K562 (cell line): Measurements from ENCODE around the gene CHERP. TPM values are rescaled to one million over a fixed set of nuclear protein-coding genes. Genes with fewer than 3 reads are reported as not detected.

Source experiments
- ATF2 ChIP-seq: sonication (generic); formaldehyde crosslinking; IDR thresholded peaks from 2 replicates; pipeline ENCODE4 v1.8.1; 2022; ENCODE audit warnings: missing genetic modification reagents
- BMI1 ChIP-seq: fragments of 150-350 bp; IDR thresholded peaks from 2 replicates; pipeline ENCODE4 v1.6.1; 2014; ENCODE audit warnings: low read length
- CTBP1 ChIP-seq: fragments of 450-650 bp; IDR thresholded peaks from 2 replicates; pipeline ENCODE4 v1.6.1; 2016; ENCODE audit warnings: borderline replicate concordance
- EP400 ChIP-seq: fragments of 450-650 bp; IDR thresholded peaks from 2 replicates; pipeline ENCODE4 v1.6.1; 2017; ENCODE audit warnings: antibody characterized with exemption, mild to moderate bottlenecking, moderate library complexity
- FOXK1 ChIP-seq: sonication (generic); formaldehyde crosslinking; IDR thresholded peaks from 2 replicates; pipeline ENCODE4 v1.8.0; 2022; ENCODE audit warnings: missing genetic modification reagents, mild to moderate bottlenecking, borderline replicate concordance
- PATZ1 ChIP-seq: fragments of 250-450 bp; sonication (Bioruptor Pico); IDR thresholded peaks from 2 replicates; pipeline ENCODE4 v1.5.0; 2020; ENCODE audit warnings: mild to moderate bottlenecking, borderline replicate concordance
- RFX5 ChIP-seq: IDR thresholded peaks from 2 replicates; pipeline ENCODE4 v1.6.1; 2011; ENCODE audit warnings: low read depth, mild to moderate bottlenecking, improper control_type of control experiment, low read length
- SP1 ChIP-seq: sonication (generic); formaldehyde crosslinking; IDR thresholded peaks from 2 replicates; pipeline ENCODE4 v1.8.1; 2022; ENCODE audit warnings: mild to moderate bottlenecking, missing genetic modification reagents
- TCF3 ChIP-seq: sonication (generic); formaldehyde crosslinking; IDR thresholded peaks from 2 replicates; pipeline ENCODE4 v1.4.0; 2020; ENCODE audit warnings: mild to moderate bottlenecking, missing genetic modification reagents
- THAP12 ChIP-seq: fragments of 250-450 bp; sonication (Bioruptor Pico); IDR thresholded peaks from 2 replicates; pipeline ENCODE4 v1.9.0; 2021; ENCODE audit warnings: mild to moderate bottlenecking, inconsistent platforms
- WHSC1 ChIP-seq: IDR thresholded peaks from one replicate; pipeline ENCODE4 v1.6.1; 2012; ENCODE audit warnings: low read length, control low read depth, inconsistent platforms
- ZBTB11 ChIP-seq, 3 experiments: fragments of 200-800 bp in 1 of 3; fragments of 250-450 bp in 1 of 3; fragments of 450-650 bp in 1 of 3; sonication (Bioruptor Pico) in 1 of 3; sonication (Bioruptor generic) in 1 of 3; formaldehyde crosslinking in 1 of 3; IDR thresholded peaks; 2 replicates each; pipeline versions ENCODE4 v1.6.1 to v1.8.0; 2016 to 2022; ENCODE audit warnings: mild to moderate bottlenecking in 2 of 3, missing genetic modification characterization in 2 of 3, missing compliant biosample characterization in 1 of 3, moderate library complexity in 1 of 3
- ZNF445 ChIP-seq: fragments of 250-450 bp; sonication (Bioruptor Pico); IDR thresholded peaks from 2 replicates; pipeline ENCODE4 v1.4.0; 2020; ENCODE audit warnings: low read depth, mild to moderate bottlenecking, moderate library complexity
- polyA plus RNA-seq, 8 experiments: library from polyadenylated mRNA; depleted of rRNA in 4 of 8; stranded (reverse) in 5 of 8; unstranded in 3 of 8; fragments of >200 nt; fragmentation: Nextera tagmentation in 2 of 8; fragmentation: Illumina TruSeq in 1 of 8; extraction: Ambion mirVana in 2 of 8; extraction: Trizol in 1 of 8; gene quantifications; 2 replicates each; pipeline versions ENCODE4 v1.2.1 to v1.2.3, GENCODE V29; 2011 to 2014; ENCODE audit warnings: inconsistent platforms in 1 of 8, missing spikeins in 1 of 8
- total RNA-seq, 7 experiments: library from RNA; depleted of rRNA in 6 of 7; stranded (reverse); fragments of >200 nt in 6 of 7; fragmentation: Illumina TruSeq in 2 of 7; extraction: Trizol in 2 of 7; gene quantifications; 2 replicates each; pipeline versions ENCODE4 v1.2.1 to v1.2.3, GENCODE V29; 2011 to 2021; ENCODE audit warnings: low replicate concordance in 1 of 7

The CHERP gene
- total and polyA plus RNA-seq, 9 of the 15 experiments (the other 6 are each of a cell fraction or from before 2014, with no cell fraction given): 0.60 to 85.1 (median 7.8) TPM

- TF ChIP-seq ZBTB11 (CRISPR knock-in tag; IDR thresholded peaks at IDR 0.05) (peak in 2 of 3 experiments; percentile 17 to 70; a peak in 3 of 6 replicates), PATZ1 (CRISPR knock-in tag) (no peak), CTBP1 (peak; percentile 58), RFX5 (no peak), EP400 (peak; percentile 91), THAP12 (CRISPR knock-in tag) (peak; percentile 79), FOXK1 (CRISPR knock-in tag) (no peak), ZNF445 (CRISPR knock-in tag) (no peak), BMI1 (peak; percentile 62; the same call in 1 of the 2 replicates), ATF2 (no peak), WHSC1 (no peak), TCF3 (CRISPR knock-in tag) (no peak), SP1 (CRISPR knock-in tag) (peak; percentile 64)
These were observed at the start of gene CHERP (continued) for GRCh38 chr19:16542045-16542909.
